Small intestine (tissue), 7 donors: ENCODE measurements around the gene DNAL1. TPM values are rescaled to one million over a fixed set of nuclear protein-coding genes. Genes with fewer than 3 reads are reported as not detected.

Experiments
- DNase-seq, 2 donors: peaks; one replicate each; pipeline versions ENCODE4 v3.0.0 to v3.0.0-alpha.2; 2013
- FAIRE-seq: peaks from 2 replicates; lab custom pipeline; 2012; peaks lifted over from hg19 to GRCh38; lab: Jason Lieb, UNC
- H3K27ac ChIP-seq, 3 donors: one replicate each; pipeline ENCODE4 v1.5.1; 2013; ENCODE audit warnings: low read length in 2 of 3, mild to moderate bottlenecking in 2 of 3, control low read depth in 1 of 3, inconsistent platforms in 1 of 3, low read depth in 1 of 3, moderate library complexity in 1 of 3
- H3K27me3 ChIP-seq, 3 donors: one replicate each; pipeline ENCODE4 v1.6.1; 2013; ENCODE audit warnings: low read length in 3 of 3, inconsistent platforms in 1 of 3; ENCODE audit not compliant: control insufficient read depth in 3 of 3, insufficient read depth in 3 of 3
- H3K36me3 ChIP-seq, 3 donors: one replicate each; pipeline ENCODE4 v1.6.1; 2013; ENCODE audit warnings: low read length in 3 of 3, inconsistent platforms in 1 of 3, low read depth in 1 of 3, mild to moderate bottlenecking in 1 of 3, moderate library complexity in 1 of 3; ENCODE audit not compliant: control insufficient read depth in 3 of 3, insufficient read depth in 2 of 3
- H3K4me1 ChIP-seq, 3 donors: one replicate each; pipeline ENCODE4 v1.6.1; 2013; ENCODE audit warnings: low read length in 2 of 3, inconsistent platforms in 1 of 3, low read depth in 1 of 3, mild to moderate bottlenecking in 1 of 3, moderate library complexity in 1 of 3; ENCODE audit not compliant: control insufficient read depth in 3 of 3, insufficient read depth in 2 of 3
- H3K4me3 ChIP-seq, 3 donors: one replicate each; pipeline ENCODE4 v1.5.1; 2013; ENCODE audit warnings: low read length in 3 of 3, control low read depth in 1 of 3, inconsistent platforms in 1 of 3, low read depth in 1 of 3, mild to moderate bottlenecking in 1 of 3, moderate library complexity in 1 of 3
- H3K9me3 ChIP-seq, 2 donors: one replicate each; pipeline ENCODE4 v1.6.1; 2013; ENCODE audit warnings: low read depth in 1 of 2, low read length in 1 of 2; ENCODE audit not compliant: control insufficient read depth in 2 of 2, insufficient read depth in 1 of 2
- WGBS, 3 donors: extraction: QIAGEN DNeasy Blood & Tissue Kit; methylation state at CpG; one replicate each; pipeline ENCODE4 v1.1.7; 2013; 5-methylcytosine and 5-hydroxymethylcytosine counted together
- polyA plus RNA-seq, 4 donors: library from polyadenylated mRNA; stranded (reverse) in 3 of 4; unstranded in 1 of 4; fragments of 200-250 nt in 3 of 4; fragments of 120-200 nt in 1 of 4; gene quantifications; one replicate each; pipeline versions ENCODE4 v1.2.1 to v1.2.3, GENCODE V29; 2013
- donor health status: healthy with polysubstance abuse.
- donor health status: control.
- donor health status: control.
- donor health status: Bipolar disorder and iron deficiency.
- donor health status: healthy.

DNAL1 gene
- polyA plus RNA-seq, 4 donors, result 0.54 to 5.4 (median 3.0) TPM

DNA sequence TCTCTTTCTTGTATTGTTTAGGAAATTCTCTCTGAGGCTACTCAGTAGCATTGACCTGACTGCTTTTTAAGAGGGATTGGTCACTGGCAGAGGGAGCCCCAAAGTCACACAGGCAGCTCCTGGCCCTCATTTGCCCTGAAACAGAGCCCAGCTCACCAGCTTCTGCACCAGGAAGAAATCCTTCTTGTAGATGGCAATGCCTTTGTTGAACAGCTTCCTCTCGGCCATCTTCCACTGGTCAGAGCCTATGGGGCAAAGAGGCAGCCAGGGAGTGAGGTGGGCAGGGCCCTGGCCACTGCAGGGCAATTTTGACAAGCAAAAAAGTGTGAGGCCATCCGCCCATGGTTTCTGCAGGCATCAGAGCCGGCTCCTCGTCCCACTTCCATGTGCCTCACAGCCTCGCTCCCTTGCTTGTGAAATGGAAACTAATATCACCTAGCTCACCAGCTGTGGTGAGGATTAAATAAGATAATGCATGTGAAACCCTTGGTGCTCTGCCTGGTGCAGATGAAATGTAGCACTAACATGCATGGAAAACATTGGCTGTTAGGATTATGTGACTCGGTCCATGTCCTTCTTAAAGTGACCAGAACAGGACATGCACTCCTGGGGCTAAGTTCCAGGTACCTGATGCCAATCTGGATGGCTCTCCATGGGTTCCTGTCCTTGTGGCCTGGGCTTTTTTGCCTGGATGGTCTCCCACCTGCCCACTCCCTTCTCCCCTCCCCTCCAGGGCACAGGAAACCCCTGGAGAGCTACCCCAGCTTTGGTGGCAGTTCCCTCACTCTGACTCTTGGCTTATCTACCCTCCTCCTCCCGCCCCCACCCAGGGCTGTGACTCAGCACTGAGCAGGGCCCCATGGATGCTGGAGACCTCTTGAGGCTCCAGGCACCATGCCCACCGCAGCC is 80.6 kb downstream of the DNAL1 start:
- H3K9me3 ChIP-seq, result no peaks in the 10 kb centered on the region
- no peak for FAIRE-seq
- DNase-seq, result peak in 1 of 2 donors; percentile 36
- peaks cover 37 to 87% (median 57%) of the 10 kb centered on the region in 3 donors for H3K36me3 ChIP-seq
- no peaks in the 10 kb centered on the region for H3K27me3 ChIP-seq
- peaks cover 6 to 79% (median 8%) of the 10 kb centered on the region in 3 donors for H3K4me1 ChIP-seq
- WGBS, 3 donors, result 86 to 92% (median 92%) methylated on average over 8 of the region's 8 CpGs
- no peak overlapping the region for H3K4me3 ChIP-seq
- peak overlapping the region in 2 of 3 donors; percentile 71 to 85 for H3K27ac ChIP-seq

DNA sequence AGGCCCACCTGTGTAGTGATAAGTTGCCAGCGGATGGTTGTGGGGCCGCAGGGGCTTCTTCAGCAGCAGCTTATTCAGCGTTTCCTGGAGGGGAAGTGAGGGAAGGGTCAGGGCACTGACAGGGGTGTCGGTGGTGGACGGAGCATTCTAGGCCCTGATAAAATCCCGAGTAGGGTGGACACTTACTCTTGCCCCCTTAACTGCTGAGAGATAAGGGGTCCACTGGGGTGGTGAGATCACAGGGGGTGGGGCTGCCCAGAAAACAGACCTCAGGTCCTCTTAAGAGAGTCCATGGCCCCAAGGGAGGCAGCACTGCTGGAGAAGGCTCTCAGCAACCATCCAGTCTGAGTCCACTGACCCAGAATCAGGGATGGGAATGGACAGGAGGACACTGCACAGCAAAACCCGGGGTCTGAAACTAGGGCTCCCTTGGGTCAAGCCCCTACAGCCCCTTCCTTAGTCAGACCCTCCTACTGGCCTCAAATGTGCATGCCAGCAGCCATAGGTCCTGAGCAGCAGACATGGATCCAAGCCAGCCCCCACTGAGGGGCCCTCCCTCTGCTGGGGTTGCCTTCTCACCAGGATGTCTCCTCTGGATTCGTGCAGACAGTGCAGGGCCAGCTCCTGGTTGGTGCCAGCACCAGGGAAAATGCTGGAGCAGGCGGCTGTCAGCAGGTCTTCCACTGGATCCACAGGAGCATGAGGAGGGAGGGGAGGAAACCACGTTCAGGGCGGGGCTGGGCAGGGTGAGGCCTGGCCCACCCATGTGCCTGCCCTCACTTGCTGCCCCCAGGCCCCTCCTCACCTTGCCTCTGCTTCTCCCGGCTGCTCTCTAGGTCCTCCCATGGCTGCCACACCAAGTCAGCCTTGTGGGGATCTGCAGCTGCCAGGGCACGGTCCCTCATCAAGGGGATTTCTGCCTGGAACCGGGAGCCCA is 81.5 kb downstream of the DNAL1 start:
- H3K9me3 ChIP-seq, result no peaks in the 10 kb centered on the region
- 76 to 90% (median 87%) methylated on average over 14 of the region's 14 CpGs for WGBS, 3 donors
- peak overlapping the region in 2 of 3 donors; percentile 71 to 85 for H3K27ac ChIP-seq
- no peak for DNase-seq
- peaks cover 8 to 87% (median 9%) of the 10 kb centered on the region in 3 donors for H3K4me1 ChIP-seq
- peaks cover 35 to 86% (median 49%) of the 10 kb centered on the region in 3 donors for H3K36me3 ChIP-seq
- H3K4me3 ChIP-seq, result no peak overlapping the region
- no peak for FAIRE-seq
- no peaks in the 10 kb centered on the region for H3K27me3 ChIP-seq

DNA sequence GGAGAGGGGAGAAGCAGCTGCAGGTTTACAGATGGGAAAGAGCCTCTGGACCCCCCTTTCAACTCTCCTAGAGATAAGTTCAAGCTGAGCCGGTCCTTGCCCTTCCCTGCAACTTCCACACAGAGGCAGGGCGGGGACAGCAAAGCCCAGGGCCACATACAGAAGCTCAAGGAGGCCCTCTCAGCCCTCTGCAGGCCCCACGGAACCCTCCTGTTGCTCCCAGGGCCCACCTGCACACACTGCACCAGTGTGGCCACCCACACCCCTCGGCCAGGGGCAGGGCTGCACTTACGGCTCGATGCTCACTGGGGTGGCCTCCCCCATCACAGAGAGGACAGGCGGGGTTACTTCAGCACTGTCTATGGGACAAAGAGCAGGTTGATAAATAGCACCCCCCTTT is 82.4 kb downstream of the DNAL1 start:
- FAIRE-seq (no peak), DNase-seq (peak in 1 of 2 donors; percentile 73)
- H3K9me3 ChIP-seq, result no peaks in the 10 kb centered on the region
- H3K4me1 ChIP-seq, result peaks cover 8 to 82% (median 10%) of the 10 kb centered on the region in 3 donors
- H3K27ac ChIP-seq, result peak overlapping the region in 2 of 3 donors; percentile 18 to 71
- no peaks in the 10 kb centered on the region for H3K27me3 ChIP-seq
- H3K36me3 ChIP-seq, result peaks cover 34 to 84% (median 47%) of the 10 kb centered on the region in 3 donors
- H3K4me3 ChIP-seq, result no peak overlapping the region
- WGBS, 3 donors, result 84 to 93% (median 92%) methylated on average over 7 of the region's 7 CpGs

DNA sequence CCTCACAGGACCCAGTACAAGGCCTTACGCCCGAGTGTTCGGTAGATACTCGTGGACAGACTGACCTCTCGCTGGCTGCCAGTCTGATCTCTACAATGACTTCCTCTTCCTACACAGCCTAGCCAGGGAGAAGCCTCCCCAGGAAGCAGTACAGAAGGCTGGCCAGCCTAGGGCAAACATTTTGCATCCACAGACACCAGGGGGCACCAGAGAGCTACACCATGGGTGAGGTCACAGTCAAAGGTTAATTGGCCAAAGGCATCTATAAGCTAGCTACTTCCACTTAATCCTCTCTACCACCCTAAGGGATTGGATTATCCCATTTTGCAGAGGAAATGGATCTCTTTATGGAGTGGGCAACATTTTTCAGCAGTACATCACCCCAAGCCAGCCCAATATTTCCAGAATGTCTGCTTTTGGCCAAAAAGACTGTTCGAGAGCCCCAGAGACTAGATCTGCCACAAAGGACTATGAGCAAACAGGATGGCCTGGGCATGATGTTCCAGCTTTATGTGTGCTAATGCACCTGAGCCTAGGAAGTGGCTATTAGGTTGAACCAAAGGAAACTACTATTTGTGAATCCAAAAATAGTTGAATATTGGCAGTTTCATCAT is 84.0 kb downstream of the DNAL1 start:
- Histone ChIP-seq H3K4me3 (no peak overlapping the region), H3K27ac (peak overlapping the region; percentile 71 to 86 (median 81)), H3K27me3 (no peaks in the 10 kb centered on the region), H3K9me3 (no peaks in the 10 kb centered on the region), H3K36me3 (peaks cover 30 to 78% (median 39%) of the 10 kb centered on the region in 3 donors), H3K4me1 (peaks cover 5 to 75% (median 10%) of the 10 kb centered on the region in 3 donors)
- DNase-seq (peak; percentile 93), FAIRE-seq (no peak)
- 19 to 26% (median 21%) methylated on average over 6 of the region's 6 CpGs for whole genome bisulfite sequencing, 3 donors

DNA sequence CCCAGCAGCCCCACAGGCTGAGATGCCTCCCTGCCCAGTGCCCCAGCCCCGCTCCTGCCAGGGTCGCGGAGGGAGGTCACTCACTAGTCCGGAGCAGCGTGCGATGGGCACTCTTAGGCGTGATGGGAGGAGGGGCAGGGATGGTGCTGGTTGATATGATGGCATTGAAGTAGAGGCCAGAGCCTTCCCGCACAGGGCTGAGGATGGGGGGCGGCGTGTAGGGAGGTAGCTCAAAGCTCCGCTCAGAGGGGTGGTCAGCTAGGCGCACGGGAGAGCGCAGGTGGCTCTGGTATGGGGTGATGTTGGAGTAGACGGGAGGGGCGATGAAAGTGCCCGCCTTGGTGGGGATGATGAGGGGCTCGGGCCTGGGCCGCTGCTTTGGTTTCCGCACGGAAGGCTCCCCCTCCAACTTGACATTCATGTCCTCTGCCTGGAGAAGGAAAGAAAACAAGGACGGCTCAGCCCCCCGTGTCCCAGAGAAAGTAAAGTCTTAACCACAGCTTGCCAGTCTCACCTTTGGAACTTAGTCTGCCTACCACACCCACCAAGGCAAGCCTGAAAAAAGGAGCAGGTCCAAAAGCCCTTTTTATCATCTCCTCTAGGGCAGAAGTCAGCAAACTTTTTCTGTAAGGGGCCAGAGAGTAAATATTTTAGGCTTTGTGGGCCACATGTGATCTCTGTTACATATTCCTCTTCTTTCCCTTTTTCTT is 84.9 kb downstream of the DNAL1 start:
- FAIRE-seq (no peak), DNase-seq (peak; percentile 76 to 82)
- peaks cover 30 to 79% (median 36%) of the 10 kb centered on the region in 3 donors for H3K36me3 ChIP-seq
- H3K4me1 ChIP-seq, result peaks cover 2 to 66% (median 10%) of the 10 kb centered on the region in 3 donors
- 77 to 84% (median 83%) methylated on average over 23 of the region's 23 CpGs for WGBS, 3 donors
- no peaks in the 10 kb centered on the region for H3K9me3 ChIP-seq
- H3K27me3 ChIP-seq, result no peaks in the 10 kb centered on the region
- no peak overlapping the region for H3K4me3 ChIP-seq
- peak overlapping the region; percentile 2 to 86 (median 71) for H3K27ac ChIP-seq

DNA sequence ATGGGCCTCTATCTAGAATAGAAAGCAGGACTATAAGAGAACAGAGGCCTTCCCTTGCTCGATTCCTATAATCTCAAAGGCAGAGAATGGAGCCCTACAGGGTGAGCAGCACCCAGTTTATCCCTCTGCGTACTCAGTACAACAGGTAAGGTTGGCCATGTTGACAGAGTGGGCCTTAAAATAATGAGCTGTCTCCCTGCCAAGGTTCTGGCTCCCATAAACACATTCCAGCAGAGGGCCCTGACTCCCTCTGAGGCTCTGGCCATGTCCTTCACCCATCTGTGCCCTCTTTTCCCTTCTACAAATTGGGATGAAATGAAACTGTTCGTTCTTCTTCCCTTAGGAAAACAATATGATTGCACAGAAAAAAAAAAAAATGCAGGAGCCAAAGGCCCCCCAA is 86.3 kb downstream of the DNAL1 start:
- 77 to 83% (median 78%) methylated on average over 3 of the region's 3 CpGs for WGBS, 3 donors
- H3K36me3 ChIP-seq, result peaks cover 23 to 72% (median 30%) of the 10 kb centered on the region in 3 donors
- peaks cover 2 to 52% (median 10%) of the 10 kb centered on the region in 3 donors for H3K4me1 ChIP-seq
- H3K4me3 ChIP-seq, result no peak overlapping the region
- peak overlapping the region in 2 of 3 donors; percentile 71 to 86 for H3K27ac ChIP-seq
- no peaks in the 10 kb centered on the region for H3K27me3 ChIP-seq
- DNase-seq, result peak in 1 of 2 donors; percentile 12
- no peak for FAIRE-seq
- no peaks in the 10 kb centered on the region for H3K9me3 ChIP-seq

DNA sequence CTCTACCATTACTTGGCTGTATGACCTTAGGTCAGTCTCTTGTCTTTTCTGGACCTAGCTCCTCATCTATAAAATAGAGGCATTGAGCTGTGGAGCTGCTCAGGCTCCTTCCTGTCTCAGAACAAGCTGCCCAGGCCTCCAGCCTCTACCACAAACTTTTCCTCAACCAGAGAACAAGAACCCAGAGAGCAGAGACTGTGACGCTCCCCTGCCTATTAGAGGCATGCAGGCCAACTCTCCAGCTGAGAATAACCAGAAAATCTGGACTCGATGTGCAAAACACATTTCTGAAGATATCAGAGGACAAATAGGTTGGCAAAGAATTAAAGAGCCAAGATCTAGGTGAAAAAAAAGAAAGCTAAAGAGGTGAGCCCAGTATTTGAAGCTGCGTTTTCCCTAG is 87.2 kb downstream of the DNAL1 start:
- peaks cover 16 to 69% (median 21%) of the 10 kb centered on the region in 3 donors for H3K36me3 ChIP-seq
- no peak for FAIRE-seq

More for the DNA sequence above, 87.2 kb downstream of the DNAL1 start:
- Histone ChIP-seq H3K4me3 (no peak overlapping the region), H3K9me3 (no peaks in the 10 kb centered on the region), H3K27me3 (no peaks in the 10 kb centered on the region), H3K27ac (peak overlapping the region in 1 of 3 donors; percentile 22), H3K4me1 (peaks cover 2 to 43% (median 10%) of the 10 kb centered on the region in 3 donors)
- 86 to 93% (median 92%) methylated on average over 3 of the region's 3 CpGs for WGBS, 3 donors
- DNase-seq, result no peak
